Left colon (tissue), 2 donors: ENCODE measurements around the gene MLN. TPM values are rescaled to one million over a fixed set of nuclear protein-coding genes. Genes with fewer than 3 reads are reported as not detected.
"Not testable (repeated sequence)": the region's sequence is repeated elsewhere in the genome, so short reads cannot be mapped to it uniquely, and the experiment has no call there.

Source experiments
- ATAC-seq: fragments of 200-7000 bp; cut with Tn5 transposase; one replicate; pipeline ENCODE4 v1.9.1; 2020; ENCODE audit warnings: mild to moderate bottlenecking, moderate library complexity
- DNase-seq, 2 donors: peaks; one replicate each; pipeline ENCODE4 v3.0.0-alpha.2; 2020
- intact Hi-C, 2 donors: fragments of 100-400 bp; cut with DNase I in 1 of 2; cut with micrococcal nuclease in 1 of 2; formaldehyde crosslinking; loops; one replicate each; pipeline versions ENCODE4 v1.11.2 to v1.14.0; 2022; cut with DNase I, micrococcal nuclease
- total RNA-seq, 2 donors: library from RNA; stranded (reverse); fragmentation: NEBNext Ultra II Directional; extraction: Animal tissue kit (Norgen Biotek cat#: 25700); gene quantifications; one replicate each; pipeline ENCODE4 v1.2.1, GENCODE V29; 2021
- donor health status: DM: no; HTN: no; CAD: no.
- donor health status: DM: yes; HTN: yes; CAD: no.

MLN gene
- total RNA-seq, 2 donors from 2014 or later: not detected

DNA sequence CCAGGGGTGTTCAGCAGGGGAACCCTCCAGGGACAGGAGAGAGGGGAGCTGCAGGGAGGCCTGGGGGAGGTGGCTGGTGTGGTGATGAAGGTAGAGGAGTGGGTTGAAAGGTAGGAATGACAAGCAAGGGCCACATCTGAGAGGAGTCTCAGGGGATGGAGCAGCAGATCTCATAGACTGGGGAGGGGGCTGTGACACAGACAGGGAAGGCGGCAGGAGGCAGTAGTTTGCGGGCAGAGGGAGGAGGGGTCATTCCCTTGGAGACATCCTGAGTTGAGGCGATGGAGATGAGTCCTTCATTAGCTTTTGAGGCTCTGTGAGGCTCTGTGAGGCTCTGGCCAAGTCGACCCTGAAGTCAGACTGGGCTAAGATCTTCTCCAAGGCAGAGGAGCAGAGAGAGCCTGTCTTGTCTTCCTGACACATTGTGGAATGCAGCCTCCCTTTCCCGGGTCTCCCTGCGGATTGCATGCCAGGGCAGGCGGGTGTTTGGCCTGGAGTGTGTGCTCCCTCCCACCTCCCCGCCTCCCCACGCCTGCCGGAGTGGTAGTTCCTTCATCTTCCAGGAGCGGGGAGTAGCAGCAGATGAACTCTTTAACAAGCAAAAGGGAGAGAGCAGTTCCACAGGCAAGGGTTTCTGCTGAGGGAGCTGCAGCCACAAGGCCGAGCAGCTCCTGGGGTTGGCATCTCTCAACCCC is 34.3 kb upstream of the MLN start:
- no peak for ATAC-seq
- intact Hi-C loops: no loop called here
- no peak for DNase-seq

- ATAC-seq (no peak), DNase-seq (no peak)
- intact Hi-C loops: no loop called here
Observed at GRCh38 chr6:33836806-33837469, 33.1 kb upstream of the MLN start.

GRCh38 chr6:33834401-33835392 is 30.9 kb upstream of the MLN start:
- ATAC-seq (no peak), DNase-seq (no peak)
- intact Hi-C loops: no loop called here

- ATAC-seq (no peak), DNase-seq (no peak)
- intact Hi-C loops: no loop called here
Observed at GRCh38 chr6:33833599-33833998, 29.8 kb upstream of the MLN start.

- intact Hi-C loops, DNase-seq, ATAC-seq: not testable (repeated sequence)
Observed at GRCh38 chr6:33832831-33833230, 29.0 kb upstream of the MLN start.

DNA sequence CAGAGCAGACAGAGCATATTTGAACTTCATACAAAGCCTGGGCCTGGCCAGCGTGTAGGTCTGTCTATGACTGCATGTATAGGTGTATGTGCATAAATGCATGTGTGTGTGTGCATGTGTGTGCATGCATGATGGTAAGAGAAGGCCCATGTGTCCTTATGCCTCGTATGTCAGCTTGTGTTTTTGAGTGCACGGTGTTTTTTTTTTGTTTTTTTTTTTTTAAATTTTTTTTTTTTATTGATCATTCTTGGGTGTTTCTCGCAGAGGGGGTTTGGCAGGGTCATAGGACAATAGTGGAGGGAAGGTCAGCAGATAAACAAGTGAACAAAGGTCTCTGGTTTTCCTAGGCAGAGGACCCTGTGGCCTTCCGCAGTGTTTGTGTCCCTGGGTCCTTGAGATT is 27.9 kb upstream of the MLN start:
- ATAC-seq, DNase-seq, intact Hi-C loops: not testable (repeated sequence)

- DNase-seq (no peak), ATAC-seq (no peak)
- intact Hi-C loops: no loop called here
Observed at GRCh38 chr6:33830635-33831240, 26.9 kb upstream of the MLN start.

DNA sequence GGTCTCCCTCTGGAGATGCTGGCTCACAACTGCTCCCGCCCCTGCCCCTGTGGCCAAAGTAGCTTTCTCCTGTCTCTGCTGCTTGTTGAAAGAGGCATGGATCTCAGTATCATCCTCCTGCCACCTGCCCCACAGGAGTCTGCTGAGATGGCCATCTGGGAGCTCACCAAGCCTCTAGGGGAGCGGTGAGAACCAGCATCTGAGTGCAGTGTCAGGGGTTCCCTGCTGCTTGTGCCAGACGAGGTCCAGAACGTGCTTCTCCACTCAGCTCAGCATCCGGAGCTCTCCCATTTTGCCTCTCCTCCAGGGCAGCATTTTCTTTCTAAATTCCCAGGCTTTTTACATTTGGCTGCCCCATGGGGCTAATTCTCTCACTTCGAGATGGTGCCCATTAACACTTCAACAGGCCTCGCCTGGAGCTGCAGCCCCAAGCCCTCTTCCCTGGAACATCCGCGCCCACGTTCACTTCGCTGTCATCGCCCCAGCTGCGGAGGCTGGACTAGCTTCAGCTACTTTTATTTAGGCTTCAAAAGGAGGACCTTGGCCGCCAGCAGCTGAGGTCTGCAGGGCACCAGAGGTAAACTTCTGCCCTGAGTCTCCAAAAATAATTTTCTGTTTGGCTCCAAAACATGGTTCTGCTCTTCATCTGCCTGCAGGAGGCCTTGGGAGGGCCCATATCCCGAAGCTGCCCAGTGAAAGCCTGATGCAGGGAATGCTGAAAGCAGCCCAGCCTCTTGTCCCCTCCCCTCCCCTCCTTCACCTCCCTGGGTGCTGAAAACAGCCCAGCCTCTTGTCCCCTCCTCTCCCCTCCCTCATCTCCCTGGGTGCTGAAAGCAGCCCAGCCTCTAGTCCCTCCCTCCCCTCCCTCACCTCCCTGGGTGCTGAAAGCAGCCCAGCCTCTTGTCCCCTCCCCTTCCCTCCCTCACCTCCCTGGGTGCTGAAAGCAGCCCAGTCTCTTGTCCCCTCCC is 25.2 kb upstream of the MLN start:
- intact Hi-C loops: no loop called here
- no peak for ATAC-seq
- no peak for DNase-seq

GRCh38 chr6:33828452-33828763 is 24.6 kb upstream of the MLN start:
- DNase-seq (no peak), ATAC-seq (no peak)
- intact Hi-C loops: no loop called here

DNA sequence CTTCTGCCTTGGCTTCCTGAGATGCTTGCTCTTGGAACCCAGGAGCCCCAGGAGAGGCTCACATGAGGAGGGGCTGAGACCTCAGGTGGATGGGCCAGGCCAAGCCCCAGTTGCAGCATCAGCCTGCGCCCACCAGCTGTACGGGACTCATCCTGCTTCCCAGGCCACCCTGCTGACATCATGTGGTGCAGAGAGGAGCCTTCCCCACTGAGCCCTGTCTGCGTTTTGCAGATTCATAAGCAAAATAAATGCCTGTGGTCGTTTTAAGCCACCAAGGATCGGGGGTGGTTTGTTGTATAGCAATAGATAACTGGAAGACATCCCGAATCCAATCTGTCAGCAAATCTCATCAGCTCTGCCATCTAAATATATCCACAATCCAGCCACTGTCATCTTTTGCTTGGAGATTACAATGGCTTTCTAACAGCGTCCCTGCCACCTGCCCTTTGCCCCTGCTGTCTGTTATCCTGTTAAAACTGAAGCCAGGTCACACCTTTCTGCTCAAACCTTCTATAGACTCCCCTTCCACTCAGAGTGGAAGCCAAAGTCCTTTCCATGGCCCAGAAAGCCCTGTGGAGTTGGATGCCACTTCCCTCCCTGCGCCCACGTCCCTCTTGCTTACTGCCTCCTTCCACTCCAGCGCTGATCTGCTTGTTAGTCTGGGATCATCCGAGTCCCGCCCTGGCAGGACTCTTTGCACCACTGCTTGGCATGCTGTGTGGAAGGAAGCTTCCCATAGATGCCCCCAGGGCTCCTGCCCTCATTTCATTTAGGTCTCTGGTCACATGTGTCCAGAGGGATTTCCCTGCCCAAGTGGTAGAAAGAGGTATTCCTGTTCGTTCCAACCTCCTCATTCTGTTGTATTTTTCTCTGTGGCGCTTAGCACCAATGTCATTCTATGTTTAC is 24.0 kb upstream of the MLN start:
- no peak for DNase-seq
- peak; percentile 48 for ATAC-seq
- intact Hi-C loops: no loop called here

- no peak for DNase-seq
- ATAC-seq: peak; percentile 18
- intact Hi-C loops: no loop called here
Observed at GRCh38 chr6:33826537-33826936, 22.7 kb upstream of the MLN start.

- ATAC-seq (peak; percentile 94), DNase-seq (peak; percentile 62 to 69)
- intact Hi-C loops: no loop called here
Observed at GRCh38 chr6:33824461-33825154, 20.8 kb upstream of the MLN start.

DNA sequence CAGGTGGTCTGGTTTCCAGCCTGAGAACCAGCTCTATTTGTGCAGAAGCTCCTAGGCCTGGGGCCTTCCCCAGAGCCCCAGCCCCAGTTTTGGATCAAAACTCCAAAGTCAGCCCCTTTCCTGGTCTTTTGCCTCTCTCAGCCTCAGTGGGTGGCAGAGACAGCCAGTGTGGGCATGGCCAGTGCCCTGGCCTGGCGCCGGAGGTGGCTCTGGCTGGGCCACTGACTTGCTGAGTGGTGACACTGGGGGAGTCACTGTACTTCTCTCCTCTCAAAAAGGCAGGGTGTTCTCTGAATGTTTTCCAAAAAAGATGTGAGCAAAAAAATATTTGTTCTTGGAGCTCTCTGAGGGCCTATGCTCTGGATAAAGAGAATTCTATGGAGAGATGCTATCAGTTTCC is 20.0 kb upstream of the MLN start:
- intact Hi-C loops: no loop called here
- DNase-seq (no peak), ATAC-seq (no peak)

DNA sequence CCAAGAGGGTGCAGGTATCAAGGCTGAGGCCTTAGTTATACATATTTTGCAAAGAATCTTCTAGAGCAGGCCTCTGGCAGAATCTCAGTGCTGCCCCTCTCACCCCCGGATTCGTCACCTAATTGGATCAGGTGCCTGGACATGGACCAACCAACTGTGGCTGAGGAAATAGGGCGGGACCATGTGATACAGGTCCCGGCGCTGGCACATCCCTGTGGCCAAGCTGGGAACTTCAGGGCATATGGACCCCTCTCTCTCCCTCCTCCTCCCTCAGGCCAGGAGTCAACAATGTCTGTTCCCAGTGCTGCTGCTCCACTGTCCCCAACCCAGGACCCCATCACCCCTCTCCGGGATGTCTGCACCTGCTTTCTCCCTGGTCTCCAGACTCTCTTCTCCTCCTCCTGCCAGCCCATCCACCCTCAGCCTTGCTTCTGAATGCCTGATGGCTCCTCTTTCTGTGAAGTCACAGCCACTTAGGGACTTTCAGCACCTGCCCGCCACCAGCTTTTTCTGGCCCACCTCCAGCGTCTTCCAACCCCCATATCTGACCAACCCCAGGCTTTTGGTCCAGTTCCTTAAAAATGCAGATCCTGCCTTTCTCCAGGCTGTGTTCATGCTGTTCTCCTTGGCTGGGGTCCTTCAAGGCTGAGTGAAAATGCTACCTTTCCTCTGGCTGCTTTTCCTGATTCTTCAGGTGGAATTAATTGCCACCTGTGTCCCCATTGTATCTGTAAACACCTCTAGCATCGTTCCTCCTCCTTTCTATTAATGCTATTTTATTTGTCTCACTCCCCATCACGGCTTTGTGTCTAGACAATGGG is 19.0 kb upstream of the MLN start:
- DNase-seq (no peak), ATAC-seq (no peak)
- intact Hi-C loops: no loop called here

DNA sequence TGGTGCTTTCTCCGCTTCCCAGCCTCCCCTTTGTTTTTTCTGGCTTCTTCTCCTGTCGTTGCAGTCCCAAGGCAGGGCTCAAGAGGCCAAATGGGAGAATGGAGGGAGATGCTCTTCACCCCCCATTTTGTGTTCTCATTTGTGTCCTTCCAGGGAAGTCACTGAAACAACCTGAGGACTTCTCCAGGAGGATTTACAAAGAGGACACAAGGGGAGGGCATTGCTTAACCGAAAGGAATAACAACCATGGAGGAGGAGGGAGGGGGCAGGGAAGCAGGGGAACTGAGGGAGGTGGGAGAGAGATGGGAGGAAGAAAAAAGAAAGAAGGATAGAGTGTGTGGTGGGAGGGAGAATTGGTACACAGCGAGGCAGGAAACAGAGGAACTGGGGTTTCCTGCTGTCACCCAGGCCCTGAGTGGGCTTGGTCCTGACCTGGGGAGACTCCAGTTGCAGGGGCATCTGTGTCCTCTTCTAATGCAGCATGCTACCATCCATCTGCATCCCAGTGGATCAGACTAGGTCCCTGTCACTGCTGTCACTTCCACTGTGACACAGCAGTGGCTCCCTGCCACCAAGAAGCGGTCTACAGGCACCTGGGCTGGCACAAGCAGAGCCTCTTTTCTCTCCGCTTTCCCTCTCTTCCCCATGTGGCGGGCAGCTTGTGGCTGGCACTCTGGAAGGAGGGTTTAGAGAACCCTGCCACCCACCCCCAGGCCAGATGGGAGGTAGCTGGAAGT is 17.1 kb upstream of the MLN start:
- ATAC-seq: no peak
- no peak for DNase-seq
- intact Hi-C loops: no loop called here
